Measurements from ENCODE around the gene MDC1. TPM values are rescaled to one million over a fixed set of nuclear protein-coding genes. Genes with fewer than 3 reads are reported as not detected.

Gene MDC1
- polyA plus RNA-seq, 4 donors, result 39.8 to 46.4 (median 41.5) TPM

GRCh38 chr6:30654798-30655742 is 62.0 kb downstream of the MDC1 start:
- no peak for DNase-seq (ENCODE audit: low read depth in 4 of 4, low spot score in 3 of 4)

- no peak for DNase-seq (ENCODE audit: low read depth in 4 of 4, low spot score in 3 of 4)
These were observed 65.9 kb downstream of the MDC1 start for GRCh38 chr6:30651143-30651542.

Other genes with a start within 250 kb of the MDC1 start
- 100 to 1,000 TPM; 121 to 129 (median 122) TPM for gene HLA-E, start 227.8 kb downstream of the MDC1 start, polyA plus RNA-seq (ENCODE audit: insufficient read length in 4 of 4)
- 100 to 1,000 TPM in 1 of 4 donors, 10 to 100 TPM in 3; 79.2 to 108 (median 85.3) TPM for gene GNL1, start 160.8 kb downstream of the MDC1 start, polyA plus RNA-seq (ENCODE audit: insufficient read length in 4 of 4)
- 10 to 100 TPM; 29.4 to 31.1 (median 29.9) TPM for gene PRR3, start 160.0 kb downstream of the MDC1 start, polyA plus RNA-seq (ENCODE audit: insufficient read length in 4 of 4)
- 10 to 100 TPM; 63.3 to 65.8 (median 64.9) TPM for gene ABCF1, start 145.8 kb downstream of the MDC1 start, polyA plus RNA-seq (ENCODE audit: insufficient read length in 4 of 4)
- 10 to 100 TPM; 50.5 to 67.6 (median 58.4) TPM for gene PPP1R10, start 100.0 kb downstream of the MDC1 start, polyA plus RNA-seq (ENCODE audit: insufficient read length in 4 of 4)
- 10 to 100 TPM; 60.6 to 69.1 (median 62.1) TPM for gene MRPS18B, start 99.4 kb downstream of the MDC1 start, polyA plus RNA-seq (ENCODE audit: insufficient read length in 4 of 4)
- gene ATAT1, start 90.4 kb downstream of the MDC1 start, polyA plus RNA-seq (ENCODE audit: insufficient read length in 4 of 4), result 10 to 100 TPM; 34.9 to 42.2 (median 37.1) TPM
- 10 to 100 TPM; 18.0 to 27.5 (median 23.4) TPM for gene C6orf136, start 70.1 kb downstream of the MDC1 start, polyA plus RNA-seq (ENCODE audit: insufficient read length in 4 of 4)
- 10 to 100 TPM; 35.9 to 44.1 (median 40.8) TPM for gene DHX16, start 44.3 kb downstream of the MDC1 start, polyA plus RNA-seq (ENCODE audit: insufficient read length in 4 of 4)
- gene PPP1R18, start 30.6 kb downstream of the MDC1 start, polyA plus RNA-seq (ENCODE audit: insufficient read length in 4 of 4), result 10 to 100 TPM; 39.5 to 41.7 (median 41.3) TPM
- gene NRM, start 26.3 kb downstream of the MDC1 start, polyA plus RNA-seq (ENCODE audit: insufficient read length in 4 of 4), result 10 to 100 TPM; 37.6 to 39.7 (median 38.2) TPM
- gene TUBB, start 3.1 kb upstream of the MDC1 start, polyA plus RNA-seq (ENCODE audit: insufficient read length in 4 of 4), result 1,000 to 10,000 TPM; 1,131 to 1,274 (median 1,215) TPM
- gene FLOT1, start 25.4 kb upstream of the MDC1 start, polyA plus RNA-seq (ENCODE audit: insufficient read length in 4 of 4), result 100 to 1,000 TPM; 135 to 145 (median 143) TPM
- 10 to 100 TPM; 19.5 to 27.0 (median 25.1) TPM for gene IER3, start 27.3 kb upstream of the MDC1 start, polyA plus RNA-seq (ENCODE audit: insufficient read length in 4 of 4)
- 100 to 1,000 TPM; 164 to 211 (median 178) TPM for gene DDR1, start 167.2 kb upstream of the MDC1 start, polyA plus RNA-seq (ENCODE audit: insufficient read length in 4 of 4)
- gene GTF2H4, start 190.9 kb upstream of the MDC1 start, polyA plus RNA-seq (ENCODE audit: insufficient read length in 4 of 4), result 10 to 100 TPM; 41.7 to 47.1 (median 44.8) TPM
- 10 to 100 TPM; 30.5 to 47.1 (median 35.5) TPM for gene VARS2, start 197.0 kb upstream of the MDC1 start, polyA plus RNA-seq (ENCODE audit: insufficient read length in 4 of 4)
- gene SFTA2, start 214.9 kb upstream of the MDC1 start, polyA plus RNA-seq (ENCODE audit: insufficient read length in 4 of 4), result 1 to 10 TPM; 1.0 to 1.8 (median 1.5) TPM
- under 1 TPM in 2 of 4 donors, not detected in 2; 0.05 to 0.06 TPM for gene MUCL3, start 223.7 kb upstream of the MDC1 start, polyA plus RNA-seq (ENCODE audit: insufficient read length in 4 of 4)

All from right renal pelvis (tissue), 4 donors.